ENCODE data around the gene ST6GALNAC4.
A peak's percentile ranks its signal among the peaks of the same experiment; 100 is the strongest.

The ST6GALNAC4 gene

GRCh38 chr9:127945942-127946341 lies 29.1 kb upstream of the ST6GALNAC4 start:
- no peak for DNase-seq

GRCh38 chr9:127945338-127945737 lies 28.5 kb upstream of the ST6GALNAC4 start:
- DNase-seq: no peak

GRCh38 chr9:127944586-127945218 lies 27.9 kb upstream of the ST6GALNAC4 start:
- DNase-seq: no peak

- DNase-seq: peak; percentile 80
Observed at GRCh38 chr9:127943731-127944144, 26.9 kb upstream of the ST6GALNAC4 start.

- no peak for DNase-seq
Observed at GRCh38 chr9:127943011-127943662, 26.3 kb upstream of the ST6GALNAC4 start.

GRCh38 chr9:127942216-127943010 lies 25.6 kb upstream of the ST6GALNAC4 start:
- no peak for DNase-seq

- DNase-seq: no peak
Observed at GRCh38 chr9:127941961-127942215, 25.0 kb upstream of the ST6GALNAC4 start.

- DNase-seq: no peak
Observed at GRCh38 chr9:127941062-127941960, 24.5 kb upstream of the ST6GALNAC4 start.

GRCh38 chr9:127940593-127940992 lies 23.8 kb upstream of the ST6GALNAC4 start:
- DNase-seq: no peak

GRCh38 chr9:127938298-127938690 lies 21.5 kb upstream of the ST6GALNAC4 start:
- DNase-seq: no peak

GRCh38 chr9:127937388-127938297 lies 20.8 kb upstream of the ST6GALNAC4 start, which contains the start of gene DPM2:
DPM2 (minus strand) TSS chr9:127937854; CDS start chr9:127937820, 34 bp downstream.
- no peak for DNase-seq

- no peak for DNase-seq
Observed at GRCh38 chr9:127937056-127937387, 20.2 kb upstream of the ST6GALNAC4 start.

GRCh38 chr9:127936347-127936852 lies 19.6 kb upstream of the ST6GALNAC4 start:
- no peak for DNase-seq

- DNase-seq: no peak
Observed at GRCh38 chr9:127935765-127936221, 19.0 kb upstream of the ST6GALNAC4 start.

- no peak for DNase-seq
Observed at GRCh38 chr9:127934986-127935385, 18.1 kb upstream of the ST6GALNAC4 start.

GRCh38 chr9:127934248-127934647 lies 17.4 kb upstream of the ST6GALNAC4 start:
- no peak for DNase-seq

- no peak for DNase-seq
Observed at GRCh38 chr9:127931092-127931881, 14.4 kb upstream of the ST6GALNAC4 start.

GRCh38 chr9:127930231-127931091 lies 13.6 kb upstream of the ST6GALNAC4 start, which contains the start of gene PIP5KL1:
PIP5KL1 (minus strand) TSS chr9:127930777; CDS start chr9:127930752, 25 bp downstream.
- DNase-seq: no peak

- DNase-seq: no peak
Observed at GRCh38 chr9:127929625-127929979, 12.8 kb upstream of the ST6GALNAC4 start.

Measured in NCI-H2107 (cell line).